Loucy (cell line): ENCODE results near the gene LARGE2.

ENCODE experiments used
- EZH2phosphoT487 ChIP-seq: fragments of 200-600 bp; IDR thresholded peaks from 2 replicates; pipeline ENCODE4 v1.6.1; 2018; ENCODE audit warnings: antibody characterized with exemption, mild to moderate bottlenecking, moderate library complexity, borderline replicate concordance
- TF ChIP-seq, protein P1 (sequence below): fragments of 200-600 bp; sonication (generic); conservative IDR thresholded peaks from 2 replicates; pipeline ENCODE4 v1.5.1; 2014; ENCODE audit warnings: mild to moderate bottlenecking, antibody characterized with exemption, low read length

DNA sequence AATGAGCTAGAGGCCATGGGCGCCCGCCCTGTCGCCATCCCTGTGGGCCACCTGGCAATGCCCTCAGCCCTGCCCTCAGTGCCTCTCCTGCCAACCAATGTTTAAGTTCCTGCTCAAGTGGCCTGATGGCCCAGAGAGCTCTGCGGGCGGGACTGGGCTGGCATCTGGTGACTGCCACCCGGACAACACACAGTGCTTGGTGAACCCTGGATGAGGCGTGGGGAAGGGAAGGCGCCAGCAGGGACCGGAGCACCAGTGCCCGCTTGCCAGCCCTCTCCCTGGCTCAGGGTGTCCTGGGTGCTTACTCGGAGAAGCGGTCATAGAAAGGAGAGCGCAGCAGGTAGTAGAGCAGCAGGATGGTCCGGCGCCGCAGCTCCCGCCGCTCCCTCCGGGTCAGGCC is 8.9 kb upstream of the LARGE2 start:
- TF ChIP-seq, protein P1, sequence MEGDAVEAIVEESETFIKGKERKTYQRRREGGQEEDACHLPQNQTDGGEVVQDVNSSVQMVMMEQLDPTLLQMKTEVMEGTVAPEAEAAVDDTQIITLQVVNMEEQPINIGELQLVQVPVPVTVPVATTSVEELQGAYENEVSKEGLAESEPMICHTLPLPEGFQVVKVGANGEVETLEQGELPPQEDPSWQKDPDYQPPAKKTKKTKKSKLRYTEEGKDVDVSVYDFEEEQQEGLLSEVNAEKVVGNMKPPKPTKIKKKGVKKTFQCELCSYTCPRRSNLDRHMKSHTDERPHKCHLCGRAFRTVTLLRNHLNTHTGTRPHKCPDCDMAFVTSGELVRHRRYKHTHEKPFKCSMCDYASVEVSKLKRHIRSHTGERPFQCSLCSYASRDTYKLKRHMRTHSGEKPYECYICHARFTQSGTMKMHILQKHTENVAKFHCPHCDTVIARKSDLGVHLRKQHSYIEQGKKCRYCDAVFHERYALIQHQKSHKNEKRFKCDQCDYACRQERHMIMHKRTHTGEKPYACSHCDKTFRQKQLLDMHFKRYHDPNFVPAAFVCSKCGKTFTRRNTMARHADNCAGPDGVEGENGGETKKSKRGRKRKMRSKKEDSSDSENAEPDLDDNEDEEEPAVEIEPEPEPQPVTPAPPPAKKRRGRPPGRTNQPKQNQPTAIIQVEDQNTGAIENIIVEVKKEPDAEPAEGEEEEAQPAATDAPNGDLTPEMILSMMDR: no peak
- no peak for TF ChIP-seq EZH2phosphoT487
